GM18517 (cell line): Measurements from ENCODE around the gene SOAT2.
"Not testable (repeated sequence)": the region's sequence is repeated elsewhere in the genome, so short reads cannot be mapped to it uniquely, and the experiment has no call there.

Experiments
- ATAC-seq: cut with Tn5 transposase; IDR thresholded peaks from one replicate; pipeline ENCODE4 v1.9.1; 2021; ENCODE audit warnings: mild to moderate bottlenecking, moderate library complexity; ENCODE audit not compliant: unreplicated experiment

The SOAT2 gene

DNA sequence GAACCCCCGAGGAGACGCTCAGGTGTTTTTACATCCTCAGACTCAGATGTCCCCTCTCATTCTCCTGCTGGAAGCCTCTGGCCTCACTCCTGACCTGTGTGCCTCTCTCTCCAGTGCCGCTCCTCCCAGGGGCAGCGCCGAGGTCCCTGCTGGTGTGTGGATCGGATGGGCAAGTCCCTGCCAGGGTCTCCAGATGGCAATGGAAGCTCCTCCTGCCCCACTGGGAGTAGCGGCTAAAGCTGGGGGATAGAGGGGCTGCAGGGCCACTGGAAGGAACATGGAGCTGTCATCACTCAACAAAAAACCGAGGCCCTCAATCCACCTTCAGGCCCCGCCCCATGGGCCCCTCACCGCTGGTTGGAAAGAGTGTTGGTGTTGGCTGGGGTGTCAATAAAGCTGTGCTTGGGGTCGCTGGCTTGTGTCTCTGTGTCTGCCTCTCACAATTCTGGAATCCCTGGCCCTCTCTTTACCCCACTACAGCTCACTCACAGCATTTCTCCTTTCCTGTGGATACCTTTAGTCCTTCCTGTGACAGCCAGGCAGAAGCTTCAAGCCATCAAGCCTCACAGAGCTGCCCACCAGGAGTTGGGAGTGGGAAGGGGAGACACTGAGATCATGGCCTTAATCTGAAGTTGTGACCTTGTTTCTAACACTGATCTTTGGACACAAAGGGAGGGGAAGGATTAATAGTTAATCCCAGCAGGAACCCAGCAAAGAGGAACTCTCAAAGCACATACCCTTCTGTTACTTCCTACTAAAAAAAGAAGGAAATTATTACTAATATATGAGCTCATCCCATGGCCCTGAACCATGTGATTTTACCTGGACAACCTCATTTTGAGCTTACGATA lies 1.1 kb upstream of the SOAT2 start:
- ATAC-seq: no peak

DNA sequence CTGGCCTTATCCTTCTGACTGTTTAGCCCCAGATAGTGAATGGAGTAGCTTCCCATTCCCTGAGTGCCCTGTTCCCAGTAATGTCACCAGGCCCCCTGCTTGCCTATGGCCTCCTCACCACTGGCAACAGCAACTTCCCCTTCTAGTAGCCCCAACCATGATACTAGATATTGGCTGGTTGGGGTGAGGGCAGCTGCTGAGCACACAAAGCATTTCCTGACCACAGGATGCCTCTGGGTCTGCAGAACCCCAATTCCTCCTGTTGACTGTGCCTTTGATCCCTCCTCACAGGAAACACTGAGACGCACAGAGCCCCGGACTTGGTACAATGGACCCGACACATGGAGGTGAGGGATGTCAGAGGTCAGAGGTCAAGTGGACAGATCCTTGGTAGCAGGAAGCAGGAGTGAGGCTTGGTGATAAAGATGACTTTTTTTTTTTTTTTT lies 597 bp downstream of the SOAT2 start:
- ATAC-seq: no peak

- ATAC-seq: no peak
Observed at GRCh38 chr12:53105256-53105655, 2.0 kb downstream of the SOAT2 start.

DNA sequence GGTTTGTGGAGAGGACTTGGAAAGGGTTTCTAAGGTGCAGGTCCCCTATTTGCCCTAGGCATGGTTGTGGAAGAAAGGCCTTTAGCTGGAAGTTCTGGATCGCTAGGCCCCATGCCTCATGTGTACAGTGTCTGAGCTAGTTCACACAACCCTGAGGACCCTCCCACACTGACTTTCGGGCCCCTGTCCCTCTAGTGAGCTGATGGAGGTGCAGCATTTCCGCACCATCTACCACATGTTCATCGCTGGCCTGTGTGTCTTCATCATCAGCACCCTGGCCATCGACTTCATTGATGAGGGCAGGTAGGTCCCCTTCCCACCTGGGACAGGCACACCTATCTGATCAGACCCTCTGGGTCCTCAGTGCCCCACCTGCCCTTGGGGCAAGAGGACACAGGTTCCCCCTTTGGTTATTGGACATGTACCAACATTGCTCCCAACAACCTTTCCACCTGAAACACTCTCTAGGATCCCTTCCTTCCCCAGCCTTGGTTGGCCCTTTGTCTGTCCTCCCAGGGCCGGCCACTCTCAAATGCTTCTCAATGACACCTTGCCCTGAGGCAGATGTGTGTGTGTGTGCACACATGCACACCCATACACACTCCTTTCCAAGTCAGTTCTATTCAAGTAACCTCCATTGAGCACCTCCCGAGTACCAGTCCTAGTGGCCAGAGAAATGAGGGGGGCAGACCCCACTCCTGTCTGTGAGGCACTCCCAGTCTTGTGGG lies 2.6 kb downstream of the SOAT2 start:
- ATAC-seq: no peak

- ATAC-seq: no peak
Observed at GRCh38 chr12:53107122-53107521, 3.8 kb downstream of the SOAT2 start.

DNA sequence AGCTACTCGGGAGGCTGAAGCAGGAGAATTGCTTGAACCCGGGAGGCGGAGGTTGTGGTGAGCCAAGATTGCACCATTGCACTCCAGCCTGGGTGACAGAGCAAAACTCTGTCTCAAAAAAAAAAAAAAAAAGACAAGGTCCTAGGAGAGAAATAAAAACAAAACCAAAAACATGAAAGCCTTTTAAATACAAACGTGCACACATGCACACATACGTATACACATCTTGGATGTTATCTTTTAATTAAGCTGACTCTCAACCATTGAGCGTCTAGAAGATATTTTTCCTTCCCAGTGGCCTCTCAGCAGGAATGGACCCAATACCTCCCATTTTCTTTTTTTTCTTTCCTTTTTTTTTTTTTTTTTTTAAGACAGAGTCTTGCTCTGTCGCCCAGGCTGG lies 9.1 kb downstream of the SOAT2 start:
- ATAC-seq: not testable (repeated sequence)

GRCh38 chr12:53113136-53113705 lies 9.9 kb downstream of the SOAT2 start:
- no peak for ATAC-seq

DNA sequence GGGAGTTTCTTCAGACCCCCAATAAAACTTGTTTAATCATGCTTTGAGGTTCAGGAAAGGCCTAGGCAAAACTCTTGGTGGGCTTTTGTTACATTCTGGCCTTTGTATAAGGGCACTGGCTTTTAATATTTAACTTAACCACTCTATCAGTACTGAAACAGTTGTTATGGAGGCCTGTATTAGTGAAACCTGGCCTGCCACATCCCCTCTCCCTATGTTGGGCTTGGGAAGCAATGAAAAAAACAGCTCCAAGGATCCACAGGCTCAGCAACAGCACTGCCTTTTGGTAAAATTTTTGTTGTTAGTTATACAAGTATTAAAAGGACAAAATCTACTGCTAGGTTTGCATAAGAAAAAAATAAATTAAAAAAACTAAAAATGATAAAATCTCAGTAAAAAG lies 10.7 kb downstream of the SOAT2 start:
- no peak for ATAC-seq

DNA sequence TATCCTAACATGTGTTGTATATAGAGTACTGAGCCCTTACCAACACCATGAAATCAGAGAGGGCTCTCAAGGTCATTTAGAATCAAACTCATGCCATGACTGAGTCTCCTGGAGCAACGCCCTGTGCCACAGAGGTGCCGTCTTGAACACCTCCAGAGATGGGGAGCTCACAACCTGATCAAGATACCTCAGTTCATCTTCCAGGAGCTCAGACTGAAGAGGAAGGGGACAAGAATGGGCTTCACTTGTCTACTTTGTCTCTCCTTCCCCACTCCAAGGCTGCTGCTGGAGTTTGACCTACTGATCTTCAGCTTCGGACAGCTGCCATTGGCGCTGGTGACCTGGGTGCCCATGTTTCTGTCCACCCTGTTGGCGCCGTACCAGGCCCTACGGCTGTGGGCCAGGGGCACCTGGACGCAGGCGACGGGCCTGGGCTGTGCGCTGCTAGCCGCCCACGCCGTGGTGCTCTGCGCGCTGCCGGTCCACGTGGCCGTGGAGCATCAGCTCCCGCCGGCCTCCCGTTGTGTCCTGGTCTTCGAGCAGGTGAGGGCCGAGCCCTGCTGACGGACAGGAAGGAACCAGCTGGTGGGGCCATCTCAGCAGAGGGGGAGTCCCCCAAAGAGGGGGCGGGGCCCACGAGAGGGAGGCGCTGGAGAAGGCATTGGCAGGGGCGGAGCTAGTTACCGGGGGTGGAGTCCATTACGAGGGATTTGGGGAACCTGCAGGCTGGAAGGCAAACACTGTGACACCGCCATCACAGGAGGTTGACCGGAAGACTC lies 12.0 kb downstream of the SOAT2 start:
- no peak for ATAC-seq

DNA sequence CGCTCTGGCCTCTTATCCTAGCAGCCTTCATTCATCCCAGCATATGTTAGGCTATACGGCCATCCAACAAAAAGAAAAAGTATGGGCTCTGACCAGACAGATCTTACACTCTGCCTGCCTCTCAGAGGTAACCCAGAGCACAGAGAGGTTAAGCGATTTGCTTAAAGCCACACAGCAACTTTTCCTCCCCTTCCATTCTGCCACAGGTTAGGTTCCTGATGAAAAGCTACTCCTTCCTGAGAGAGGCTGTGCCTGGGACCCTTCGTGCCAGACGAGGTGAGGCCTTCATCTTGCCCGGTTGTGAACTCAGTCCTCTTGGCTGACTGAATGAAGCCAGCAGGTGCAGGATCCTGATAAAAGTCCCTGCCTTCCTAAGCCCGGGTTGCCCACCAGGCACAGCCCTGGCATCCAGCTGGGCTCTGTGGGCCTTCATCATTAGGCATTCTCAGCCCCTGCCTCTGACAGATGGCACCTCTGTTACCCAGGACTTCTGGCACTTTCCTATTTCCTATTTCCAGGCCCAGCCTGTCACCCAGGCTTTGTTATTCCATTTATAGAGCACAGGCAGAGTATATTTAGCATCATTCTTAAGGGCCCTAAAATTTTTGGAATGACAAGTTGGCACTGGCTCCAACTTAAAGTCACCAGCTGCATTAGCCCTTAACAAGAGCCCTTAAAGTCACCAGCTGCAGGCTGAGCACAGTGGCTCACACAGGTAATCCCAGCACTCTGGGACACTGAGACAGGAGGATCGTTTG lies 12.8 kb downstream of the SOAT2 start:
- no peak for ATAC-seq

- no peak for ATAC-seq
Observed at GRCh38 chr12:53118751-53119300, 15.5 kb downstream of the SOAT2 start.

DNA sequence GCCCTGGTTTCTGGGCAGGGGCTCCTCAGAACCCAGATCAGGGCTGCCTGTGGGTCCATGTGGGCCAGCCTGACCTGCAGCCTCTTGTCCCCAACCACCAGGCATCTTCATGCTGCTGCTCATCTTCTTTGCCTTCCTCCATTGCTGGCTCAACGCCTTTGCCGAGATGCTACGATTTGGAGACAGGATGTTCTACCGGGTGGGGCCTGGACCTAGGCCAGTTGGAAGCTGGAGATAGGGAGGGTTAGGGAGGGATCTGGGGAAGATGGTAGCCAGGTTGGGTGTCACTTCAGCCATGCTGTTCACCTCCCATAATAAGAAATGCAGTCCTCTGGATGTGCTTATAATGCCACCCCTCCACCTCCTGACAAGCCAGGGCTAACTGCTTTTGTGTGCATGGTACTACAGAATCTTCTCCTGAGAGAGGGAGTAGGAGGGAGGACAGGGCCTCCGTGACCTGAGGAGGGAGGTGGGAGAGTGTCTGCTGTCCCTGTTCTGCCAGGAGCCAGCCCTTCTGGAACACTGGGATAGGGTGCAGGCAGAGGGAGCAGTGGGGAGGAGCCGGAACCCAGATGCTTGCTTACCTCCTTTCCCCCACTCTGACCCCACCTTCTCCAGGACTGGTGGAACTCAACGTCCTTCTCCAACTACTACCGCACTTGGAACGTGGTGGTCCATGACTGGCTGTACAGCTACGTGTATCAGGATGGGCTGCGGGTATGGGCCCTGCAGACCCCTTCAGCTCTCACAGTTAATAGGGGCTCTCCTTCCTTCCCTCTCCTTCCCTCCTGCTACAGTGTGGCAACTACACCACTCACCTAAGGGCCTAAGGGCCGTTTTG lies 17.6 kb downstream of the SOAT2 start:
- ATAC-seq: no peak

GRCh38 chr12:53122961-53123468 lies 19.7 kb downstream of the SOAT2 start:
- ATAC-seq: no peak

GRCh38 chr12:53123578-53124351 lies 20.5 kb downstream of the SOAT2 start:
- no peak for ATAC-seq

DNA sequence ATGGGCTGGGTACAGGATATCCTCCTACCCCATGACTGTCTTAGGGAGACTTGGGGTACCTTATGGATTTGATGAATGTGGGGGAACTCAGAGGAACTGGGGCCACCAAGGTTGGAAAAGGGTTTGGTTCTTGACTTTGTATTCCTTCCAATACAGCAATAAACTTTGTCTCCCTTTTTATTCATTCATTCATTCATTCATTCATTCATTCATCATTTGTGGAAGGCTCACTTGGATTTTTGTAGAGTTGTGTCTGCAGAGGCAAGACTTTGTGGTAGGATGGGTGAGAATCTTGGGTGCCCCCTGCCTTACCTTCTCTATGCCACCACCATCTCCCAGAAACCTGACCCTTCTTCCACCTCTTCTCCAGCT lies 21.1 kb downstream of the SOAT2 start:
- no peak for ATAC-seq

GRCh38 chr12:53127169-53127568 lies 23.9 kb downstream of the SOAT2 start:
- no peak for ATAC-seq

GRCh38 chr12:53128780-53129569 lies 25.7 kb downstream of the SOAT2 start:
- ATAC-seq: no peak
